Neuronal stem cell (in vitro differentiated cells): ENCODE results near the gene NR4A1.

Source experiments
- DNase-seq: peaks from one replicate; pipeline ENCODE4 v3.0.0-alpha.2; 2013; ENCODE audit warnings: low spot score
- H2AFZ ChIP-seq: one replicate; pipeline ENCODE4 v1.6.1; 2013; ENCODE audit warnings: mild to moderate bottlenecking, low read length, inconsistent platforms
- H2AK5ac ChIP-seq: 2 replicates; pipeline ENCODE4 v1.6.1; 2013; ENCODE audit warnings: low read depth, mild to moderate bottlenecking, inconsistent platforms, low read length, moderate library complexity, mixed read lengths
- H2BK120ac ChIP-seq: 2 replicates; pipeline ENCODE4 v1.6.1; 2013; ENCODE audit warnings: low read depth, mild to moderate bottlenecking, inconsistent platforms, low read length, moderate library complexity, mixed read lengths
- H2BK12ac ChIP-seq: one replicate; pipeline ENCODE4 v1.6.1; 2013; ENCODE audit warnings: low read length, inconsistent platforms
- H2BK15ac ChIP-seq: 2 replicates; pipeline ENCODE4 v1.6.1; 2013; ENCODE audit warnings: mild to moderate bottlenecking, low read length, inconsistent platforms, mixed read lengths
- H2BK5ac ChIP-seq: one replicate; pipeline ENCODE4 v1.6.1; 2013; ENCODE audit warnings: inconsistent platforms, mild to moderate bottlenecking, low read length, moderate library complexity
- H3K14ac ChIP-seq: one replicate; pipeline ENCODE4 v1.6.1; 2013; ENCODE audit warnings: low read length, inconsistent platforms
- H3K18ac ChIP-seq: 2 replicates; pipeline ENCODE4 v1.6.1; 2013; ENCODE audit warnings: low read length, inconsistent platforms
- H3K23ac ChIP-seq: 2 replicates; pipeline ENCODE4 v1.6.1; 2013; ENCODE audit warnings: low read depth, mild to moderate bottlenecking, mixed read lengths, low read length, inconsistent platforms; ENCODE audit not compliant: poor library complexity
- H3K27ac ChIP-seq: replicated peaks from 3 replicates; pipeline ENCODE4 v1.5.1; 2013; ENCODE audit warnings: low read length, inconsistent platforms
- H3K27me3 ChIP-seq, 3 experiments: 2 replicates each; pipeline ENCODE4 v1.6.1; 2013; ENCODE audit warnings: low read length in 3 of 3, mild to moderate bottlenecking in 2 of 3, inconsistent platforms in 1 of 3, low read depth in 1 of 3, mixed read lengths in 1 of 3, moderate library complexity in 1 of 3; ENCODE audit not compliant: control insufficient read depth in 3 of 3, insufficient read depth in 3 of 3
- H3K36me3 ChIP-seq, 2 donors: replicated peaks in 1 of 2; 2 replicates each; pipeline ENCODE4 v1.6.1; 2013; ENCODE audit warnings: low read length in 2 of 2; ENCODE audit not compliant: control insufficient read depth in 2 of 2, insufficient read depth in 2 of 2
- H3K4ac ChIP-seq: 2 replicates; pipeline ENCODE4 v1.6.1; 2013; ENCODE audit warnings: inconsistent platforms, mild to moderate bottlenecking, low read length, moderate library complexity
- H3K4me1 ChIP-seq, 2 donors: 1 replicate in 1 of 2; 2 replicates in 1 of 2; pipeline ENCODE4 v1.6.1; 2013; ENCODE audit warnings: low read length in 2 of 2, low read depth in 1 of 2; ENCODE audit not compliant: control insufficient read depth in 2 of 2, insufficient read depth in 1 of 2
- H3K4me2 ChIP-seq: one replicate; pipeline ENCODE4 v1.6.1; 2013; ENCODE audit warnings: mild to moderate bottlenecking, low read length, inconsistent platforms; ENCODE audit not compliant: insufficient read depth, poor library complexity, severe bottlenecking
- H3K4me3 ChIP-seq, 2 donors: 2 replicates each; pipeline ENCODE4 v1.5.1; 2013; ENCODE audit warnings: low read length in 2 of 2, mild to moderate bottlenecking in 2 of 2, inconsistent platforms in 1 of 2, moderate library complexity in 1 of 2
- H3K79me1 ChIP-seq: one replicate; pipeline ENCODE4 v1.6.1; 2013; ENCODE audit warnings: low read depth, mild to moderate bottlenecking, inconsistent platforms, low read length, moderate library complexity
- H3K9ac ChIP-seq: one replicate; pipeline ENCODE4 v1.6.1; 2013; ENCODE audit warnings: mild to moderate bottlenecking, low read depth, low read length, inconsistent platforms; ENCODE audit not compliant: poor library complexity
- H3K9me3 ChIP-seq, 2 donors: replicated peaks in 1 of 2; 2 replicates each; pipeline versions ENCODE3 to v1.6.1; 2013; ENCODE audit warnings: low read length in 2 of 2, mild to moderate bottlenecking in 2 of 2, inconsistent platforms in 1 of 2, low read depth in 1 of 2, mixed read lengths in 1 of 2, moderate library complexity in 1 of 2; ENCODE audit not compliant: control insufficient read depth in 2 of 2, insufficient read depth in 1 of 2
- H4K8ac ChIP-seq: one replicate; pipeline ENCODE4 v1.6.1; 2013; ENCODE audit warnings: low read depth, mild to moderate bottlenecking, inconsistent platforms, low read length, moderate library complexity
- H4K91ac ChIP-seq: one replicate; pipeline ENCODE4 v1.6.1; 2013; ENCODE audit warnings: low read length, low read depth, mild to moderate bottlenecking, inconsistent platforms; ENCODE audit not compliant: poor library complexity
- WGBS, 2 donors: extraction: QIAGEN DNeasy Blood & Tissue Kit; methylation state at CpG; one replicate each; pipeline ENCODE4 v1.1.7; 2013; ENCODE audit warnings: missing lambda C conversion rate in 2 of 2, mixed read lengths in 1 of 2; ENCODE audit not compliant: insufficient read length in 2 of 2, insufficient replicate concordance in 1 of 2; ENCODE audit errors: extremely low coverage in 2 of 2; 5-methylcytosine and 5-hydroxymethylcytosine counted together

The NR4A1 gene

GRCh38 chr12:52082988-52083637, 31.9 kb downstream of the NR4A1 start:
- no peak overlapping the region for H3K4me2 ChIP-seq
- peaks cover 8 to 21% of the 10 kb centered on the region in 2 donors for H3K4me1 ChIP-seq
- peak overlapping the region; percentile 90 for H2BK15ac ChIP-seq
- no peak overlapping the region for H4K8ac ChIP-seq
- H3K23ac ChIP-seq = peak overlapping the region; percentile 62
- H4K91ac ChIP-seq = no peak overlapping the region
- peak overlapping the region; percentile 88 for H2AK5ac ChIP-seq
- no peak overlapping the region for H2BK120ac ChIP-seq
- H3K18ac ChIP-seq = peak overlapping the region; percentile 87
- H3K4me3 ChIP-seq = no peak overlapping the region
- H3K4ac ChIP-seq = no peak overlapping the region
- H2BK12ac ChIP-seq = no peak overlapping the region
- no peaks in the 10 kb centered on the region for H3K79me1 ChIP-seq
- H3K27ac ChIP-seq = peak overlapping the region; percentile 11
- no peak overlapping the region for H3K14ac ChIP-seq
- peaks cover 0 to 32% (median 0%) of the 10 kb centered on the region in 3 experiments for H3K27me3 ChIP-seq
- H3K9ac ChIP-seq = peak overlapping the region; percentile 71
- no peak overlapping the region for H2BK5ac ChIP-seq
- no CpG with 5 or more reads among the region's 11 CpGs for WGBS, 2 donors
- H3K9me3 ChIP-seq = no peaks in the 10 kb centered on the region
- H2AFZ ChIP-seq = peak overlapping the region; percentile 61
- DNase-seq = peak; percentile 68
- peaks cover 4 to 12% of the 10 kb centered on the region in 2 donors for H3K36me3 ChIP-seq

GRCh38 chr12:52083638-52083996, 32.4 kb downstream of the NR4A1 start:
- H3K4me1 ChIP-seq = peaks cover 8 to 21% of the 10 kb centered on the region in 2 donors
- no peak overlapping the region for H2BK12ac ChIP-seq
- H4K91ac ChIP-seq = no peak overlapping the region
- H2AK5ac ChIP-seq = no peak overlapping the region
- no peak overlapping the region for H4K8ac ChIP-seq
- H3K36me3 ChIP-seq = peaks cover 4 to 7% of the 10 kb centered on the region in 2 donors
- H3K4me3 ChIP-seq = no peak overlapping the region
- H2BK120ac ChIP-seq = no peak overlapping the region
- no peak for DNase-seq
- no peaks in the 10 kb centered on the region for H3K79me1 ChIP-seq
- H3K27me3 ChIP-seq = peaks cover 0 to 37% (median 0%) of the 10 kb centered on the region in 3 experiments
- no peak overlapping the region for H3K9ac ChIP-seq
- no peak overlapping the region for H3K27ac ChIP-seq
- H3K18ac ChIP-seq = no peak overlapping the region
- H3K23ac ChIP-seq = no peak overlapping the region
- no peaks in the 10 kb centered on the region for H3K9me3 ChIP-seq
- H2AFZ ChIP-seq = no peak overlapping the region
- H2BK15ac ChIP-seq = no peak overlapping the region
- no CpG with 5 or more reads among the region's 2 CpGs for WGBS, 2 donors
- no peak overlapping the region for H3K4ac ChIP-seq
- H3K4me2 ChIP-seq = no peak overlapping the region
- no peak overlapping the region for H3K14ac ChIP-seq
- no peak overlapping the region for H2BK5ac ChIP-seq

- H3K4me3 ChIP-seq = no peak overlapping the region
- H3K36me3 ChIP-seq = no peaks in the 10 kb centered on the region
- no peak overlapping the region for H2BK5ac ChIP-seq
- no peak overlapping the region for H2BK12ac ChIP-seq
- no peak overlapping the region for H3K23ac ChIP-seq
- H3K4me2 ChIP-seq = no peak overlapping the region
- H3K4me1 ChIP-seq = peaks cover 6 to 21% of the 10 kb centered on the region in 2 donors
- H4K8ac ChIP-seq = no peak overlapping the region
- H4K91ac ChIP-seq = no peak overlapping the region
- no CpG with 5 or more reads among the region's 9 CpGs for WGBS, 2 donors
- peaks cover 0 to 42% (median 0%) of the 10 kb centered on the region in 3 experiments for H3K27me3 ChIP-seq
- H2AK5ac ChIP-seq = no peak overlapping the region
- no peak overlapping the region for H3K14ac ChIP-seq
- H2AFZ ChIP-seq = no peak overlapping the region
- H3K18ac ChIP-seq = no peak overlapping the region
- no peak overlapping the region for H2BK15ac ChIP-seq
- H3K9ac ChIP-seq = no peak overlapping the region
- H2BK120ac ChIP-seq = no peak overlapping the region
- no peaks in the 10 kb centered on the region for H3K9me3 ChIP-seq
- H3K79me1 ChIP-seq = no peaks in the 10 kb centered on the region
- no peak overlapping the region for H3K27ac ChIP-seq
- no peak for DNase-seq
- H3K4ac ChIP-seq = no peak overlapping the region
Measured at GRCh38 chr12:52084491-52085231, 33.4 kb downstream of the NR4A1 start.

GRCh38 chr12:52085682-52086180, 34.5 kb downstream of the NR4A1 start:
- Histone ChIP-seq H2BK15ac (no peak overlapping the region), H2AFZ (no peak overlapping the region), H3K4me3 (peak overlapping the region in 1 of 2 donors; percentile 19)

More at GRCh38 chr12:52085682-52086180, 34.5 kb downstream of the NR4A1 start:
- Histone ChIP-seq H3K4me1 (peaks cover 6 to 21% of the 10 kb centered on the region in 2 donors), H3K4me2 (no peak overlapping the region), H3K23ac (peak overlapping the region; percentile 18), H4K91ac (no peak overlapping the region), H2AK5ac (no peak overlapping the region), H3K9ac (no peak overlapping the region), H2BK12ac (no peak overlapping the region), H4K8ac (no peak overlapping the region), H3K18ac (peak overlapping the region; percentile 17), H3K14ac (no peak overlapping the region), H3K4ac (no peak overlapping the region), H3K27me3 (peaks cover 0 to 47% (median 0%) of the 10 kb centered on the region in 3 experiments), H3K79me1 (no peaks in the 10 kb centered on the region), H3K9me3 (no peaks in the 10 kb centered on the region), H2BK120ac (no peak overlapping the region), H3K27ac (no peak overlapping the region), H2BK5ac (no peak overlapping the region), H3K36me3 (no peaks in the 10 kb centered on the region)
- no peak for DNase-seq
- WGBS, 2 donors = no CpG with 5 or more reads among the region's 6 CpGs
